Adipocyte (in vitro differentiated cells): ENCODE data around the gene RAB11FIP3.
"Not testable (repeated sequence)": the region's sequence is repeated elsewhere in the genome, so short reads cannot be mapped to it uniquely, and the experiment has no call there.

Experiments
- DNase-seq: peaks from one replicate; pipeline ENCODE4 v3.0.0-alpha.2; 2015; ENCODE audit warnings: low read depth
- H3K27me3 ChIP-seq: replicated peaks from 2 replicates; pipeline ENCODE4 v1.7.0; 2013; ENCODE audit warnings: mild to moderate bottlenecking, low read length, moderate library complexity; ENCODE audit not compliant: control insufficient read depth, insufficient read depth
- H3K36me3 ChIP-seq: 2 replicates; pipeline ENCODE4 v1.7.0; 2013; ENCODE audit warnings: low read length, mild to moderate bottlenecking, moderate library complexity; ENCODE audit not compliant: control insufficient read depth, insufficient read depth, severe bottlenecking
- H3K4me1 ChIP-seq: 2 replicates; pipeline ENCODE4 v1.7.0; 2013; ENCODE audit warnings: mild to moderate bottlenecking, low read length, moderate library complexity; ENCODE audit not compliant: control insufficient read depth, insufficient read depth
- H3K4me3 ChIP-seq: 2 replicates; pipeline ENCODE4 v1.7.0; 2013; ENCODE audit warnings: mild to moderate bottlenecking, low read length, moderate library complexity
- H3K9ac ChIP-seq: 2 replicates; pipeline ENCODE4 v1.7.0; 2013; ENCODE audit warnings: mild to moderate bottlenecking, low read length, moderate library complexity
- H3K9me3 ChIP-seq: 2 replicates; pipeline ENCODE4 v1.7.0; 2013; ENCODE audit warnings: mild to moderate bottlenecking, low read length, moderate library complexity; ENCODE audit not compliant: control insufficient read depth

Gene RAB11FIP3

GRCh38 chr16:407253-407652 is 18.2 kb upstream of the RAB11FIP3 start:
- DNase-seq: no peak
- H3K36me3 ChIP-seq: peaks cover 22% of the 10 kb centered on the region
- peaks cover 2% of the 10 kb centered on the region for H3K4me1 ChIP-seq
- H3K4me3 ChIP-seq: no peak overlapping the region
- no peaks in the 10 kb centered on the region for H3K27me3 ChIP-seq
- H3K9ac ChIP-seq: no peak overlapping the region
- H3K9me3 ChIP-seq: no peaks in the 10 kb centered on the region

- no peak overlapping the region for H3K4me3 ChIP-seq
- no peak for DNase-seq
- peaks cover 22% of the 10 kb centered on the region for H3K36me3 ChIP-seq
- peaks cover 7% of the 10 kb centered on the region for H3K4me1 ChIP-seq
- H3K9me3 ChIP-seq: no peaks in the 10 kb centered on the region
- no peak overlapping the region for H3K9ac ChIP-seq
- no peaks in the 10 kb centered on the region for H3K27me3 ChIP-seq
Measured at GRCh38 chr16:410516-411178, 14.8 kb upstream of the RAB11FIP3 start.

GRCh38 chr16:411576-412265 is 13.7 kb upstream of the RAB11FIP3 start:
- no peak for DNase-seq
- peaks cover 22% of the 10 kb centered on the region for H3K36me3 ChIP-seq
- H3K9ac ChIP-seq: no peak overlapping the region
- no peaks in the 10 kb centered on the region for H3K9me3 ChIP-seq
- peaks cover 7% of the 10 kb centered on the region for H3K4me1 ChIP-seq
- H3K27me3 ChIP-seq: no peaks in the 10 kb centered on the region
- H3K4me3 ChIP-seq: no peak overlapping the region

GRCh38 chr16:414395-415169 is 10.9 kb upstream of the RAB11FIP3 start:
- Histone ChIP-seq H3K27me3 (no peaks in the 10 kb centered on the region), H3K36me3 (peaks cover 15% of the 10 kb centered on the region), H3K9ac (no peak overlapping the region), H3K4me1 (peaks cover 7% of the 10 kb centered on the region), H3K9me3 (no peaks in the 10 kb centered on the region), H3K4me3 (no peak overlapping the region)
- DNase-seq: no peak

- not testable (repeated sequence) for H3K9me3 ChIP-seq, H3K4me3 ChIP-seq, H3K9ac ChIP-seq, H3K4me1 ChIP-seq, DNase-seq, H3K27me3 ChIP-seq
- H3K36me3 ChIP-seq: peaks cover 13% of the 10 kb centered on the region
Measured at GRCh38 chr16:415170-415498, 10.3 kb upstream of the RAB11FIP3 start.

GRCh38 chr16:422179-422578 is 3.3 kb upstream of the RAB11FIP3 start:
- H3K36me3 ChIP-seq, H3K9ac ChIP-seq, DNase-seq, H3K4me3 ChIP-seq, H3K27me3 ChIP-seq, H3K9me3 ChIP-seq: not testable (repeated sequence)
- peaks cover 26% of the 10 kb centered on the region for H3K4me1 ChIP-seq

DNA sequence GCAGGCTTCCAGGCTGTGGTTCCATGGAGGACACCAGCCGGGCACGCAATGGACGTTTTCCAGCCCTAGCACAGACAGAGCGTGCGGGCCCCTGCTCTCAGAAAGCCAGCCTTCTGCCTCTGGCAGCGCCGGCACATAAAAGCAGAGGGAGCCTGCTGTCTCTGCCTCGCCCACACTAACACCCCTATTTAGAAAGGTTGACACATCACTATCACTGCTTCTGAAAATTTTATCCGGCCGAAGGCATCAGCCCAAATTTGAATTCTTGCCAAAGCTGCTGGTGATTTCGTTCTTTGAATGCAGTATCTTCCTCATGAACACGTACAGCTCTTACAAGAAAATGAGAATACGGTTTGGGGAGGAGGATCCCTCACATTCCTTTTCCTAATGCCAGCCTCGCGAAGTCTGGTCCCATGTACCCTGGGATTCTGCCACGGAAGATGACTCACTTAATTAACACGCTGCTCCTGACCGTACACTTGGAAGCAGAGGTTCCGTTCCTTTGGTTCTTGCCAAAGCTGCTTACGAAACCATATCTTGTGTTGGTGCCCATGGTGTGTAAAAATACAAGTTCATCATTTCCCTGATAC is 1.3 kb upstream of the RAB11FIP3 start:
- peak overlapping the region; percentile 82 for H3K4me3 ChIP-seq
- peak; percentile 91 for DNase-seq

DNA sequence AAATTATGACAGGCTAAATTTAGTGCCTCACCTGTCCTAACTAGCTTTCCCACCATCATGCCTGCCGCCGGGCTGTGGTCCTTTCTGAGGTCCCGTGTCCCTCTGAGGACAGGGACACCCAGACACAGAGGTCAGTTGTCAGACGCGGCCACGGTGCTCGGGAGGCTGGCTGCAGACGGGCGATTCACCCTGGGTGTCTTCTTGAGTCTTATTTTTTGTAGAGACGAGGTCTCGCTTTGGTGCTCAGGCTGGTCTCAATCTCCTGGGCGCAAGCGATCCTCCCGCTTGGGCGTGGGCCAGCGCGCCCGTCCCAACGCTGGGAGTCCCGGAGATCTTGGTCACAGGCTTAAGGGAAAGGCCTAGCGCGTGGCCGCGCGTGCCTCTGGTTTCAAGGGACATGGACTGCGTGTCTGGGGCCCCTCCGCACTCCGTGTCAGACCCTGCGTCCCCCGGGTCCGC is 797 bp upstream of the RAB11FIP3 start:
- peak; percentile 48 for DNase-seq
- Histone ChIP-seq H3K9me3 (no peaks in the 10 kb centered on the region), H3K4me3 (peak overlapping the region; percentile 82)

More for the DNA sequence above, 1.3 kb upstream of the RAB11FIP3 start:
- Histone ChIP-seq H3K9ac (peak overlapping the region; percentile 85), H3K9me3 (no peaks in the 10 kb centered on the region), H3K4me1 (peaks cover 31% of the 10 kb centered on the region), H3K36me3 (no peaks in the 10 kb centered on the region), H3K27me3 (no peaks in the 10 kb centered on the region)

DNA sequence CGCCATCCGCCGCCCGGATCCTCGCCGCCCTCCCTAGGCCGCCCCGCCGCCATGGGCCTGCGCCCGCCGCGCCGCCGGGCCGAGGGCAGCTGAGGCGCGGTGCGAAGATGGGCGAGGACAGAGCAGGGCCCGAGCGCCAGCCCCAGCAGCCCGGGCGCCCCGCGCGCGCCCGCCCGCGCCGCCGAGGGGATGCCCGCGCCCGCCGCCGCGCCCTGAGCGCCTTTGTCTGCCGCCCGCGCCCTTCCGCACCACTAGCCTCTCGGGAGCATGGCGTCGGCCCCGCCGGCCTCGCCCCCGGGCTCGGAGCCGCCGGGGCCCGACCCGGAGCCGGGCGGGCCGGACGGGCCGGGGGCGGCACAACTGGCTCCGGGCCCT is 278 bp downstream of the RAB11FIP3 start:
- no peaks in the 10 kb centered on the region for H3K36me3 ChIP-seq
- H3K9me3 ChIP-seq: no peaks in the 10 kb centered on the region
- H3K27me3 ChIP-seq: no peaks in the 10 kb centered on the region
- H3K4me1 ChIP-seq: peaks cover 31% of the 10 kb centered on the region
- DNase-seq: no peak
- H3K4me3 ChIP-seq: peak overlapping the region; percentile 89
- peak overlapping the region; percentile 79 for H3K9ac ChIP-seq

More for the DNA sequence above, 797 bp upstream of the RAB11FIP3 start:
- H3K9ac ChIP-seq: peak overlapping the region; percentile 85
- no peaks in the 10 kb centered on the region for H3K27me3 ChIP-seq
- peaks cover 31% of the 10 kb centered on the region for H3K4me1 ChIP-seq
- H3K36me3 ChIP-seq: no peaks in the 10 kb centered on the region

- H3K4me3 ChIP-seq: peak overlapping the region; percentile 89
- H3K9ac ChIP-seq: peak overlapping the region; percentile 79
- peak; percentile 49 for DNase-seq
- H3K36me3 ChIP-seq: no peaks in the 10 kb centered on the region
- H3K9me3 ChIP-seq: no peaks in the 10 kb centered on the region
- no peaks in the 10 kb centered on the region for H3K27me3 ChIP-seq
- H3K4me1 ChIP-seq: peaks cover 31% of the 10 kb centered on the region
Measured at GRCh38 chr16:426115-426905, 861 bp downstream of the RAB11FIP3 start.
